ENCODE data around the gene PDXP.

DNA sequence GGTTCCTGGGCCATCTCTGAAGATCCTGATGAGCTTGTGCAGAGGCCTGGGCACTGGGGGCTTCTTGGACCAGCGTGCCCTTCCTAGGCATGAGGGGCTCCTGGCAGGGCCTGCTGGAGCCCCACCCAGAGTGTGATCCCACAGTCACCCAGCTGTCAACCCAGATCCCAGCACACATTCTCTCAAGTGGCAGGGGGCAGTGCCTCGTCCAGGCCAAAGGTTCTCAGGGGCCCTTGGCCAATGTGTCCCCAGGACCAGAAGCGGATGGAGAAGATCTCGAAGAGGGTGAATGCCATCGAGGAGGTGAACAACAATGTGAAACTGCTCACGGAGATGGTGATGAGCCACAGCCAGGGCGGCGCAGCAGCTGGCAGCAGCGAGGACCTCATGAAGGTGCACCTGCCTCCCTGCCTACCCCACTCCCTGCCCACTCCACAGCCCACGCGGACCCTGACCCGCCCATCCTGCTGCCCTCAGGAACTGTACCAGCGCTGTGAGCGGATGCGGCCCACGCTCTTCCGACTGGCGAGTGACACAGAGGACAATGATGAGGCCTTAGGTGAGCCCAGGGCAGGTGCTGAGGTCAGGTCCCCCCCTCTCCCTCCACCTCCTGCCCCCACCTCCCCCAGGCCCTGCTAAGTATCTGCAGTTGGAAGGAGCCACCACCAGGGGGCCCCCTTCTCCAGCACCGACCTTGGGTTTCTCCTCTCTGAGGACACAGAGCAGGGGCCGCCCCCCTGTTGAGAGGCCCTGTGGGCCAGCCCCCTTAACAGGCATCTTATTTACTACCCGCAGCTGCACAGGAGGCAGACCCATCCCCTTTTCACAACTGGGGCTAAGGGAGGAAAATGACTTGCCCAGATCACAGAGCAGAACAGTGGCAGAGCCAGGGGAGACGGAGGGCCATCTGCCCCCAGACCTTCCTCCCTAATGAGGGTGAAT lies 35.2 kb upstream of the PDXP start:
- TF ChIP-seq, protein P1, sequence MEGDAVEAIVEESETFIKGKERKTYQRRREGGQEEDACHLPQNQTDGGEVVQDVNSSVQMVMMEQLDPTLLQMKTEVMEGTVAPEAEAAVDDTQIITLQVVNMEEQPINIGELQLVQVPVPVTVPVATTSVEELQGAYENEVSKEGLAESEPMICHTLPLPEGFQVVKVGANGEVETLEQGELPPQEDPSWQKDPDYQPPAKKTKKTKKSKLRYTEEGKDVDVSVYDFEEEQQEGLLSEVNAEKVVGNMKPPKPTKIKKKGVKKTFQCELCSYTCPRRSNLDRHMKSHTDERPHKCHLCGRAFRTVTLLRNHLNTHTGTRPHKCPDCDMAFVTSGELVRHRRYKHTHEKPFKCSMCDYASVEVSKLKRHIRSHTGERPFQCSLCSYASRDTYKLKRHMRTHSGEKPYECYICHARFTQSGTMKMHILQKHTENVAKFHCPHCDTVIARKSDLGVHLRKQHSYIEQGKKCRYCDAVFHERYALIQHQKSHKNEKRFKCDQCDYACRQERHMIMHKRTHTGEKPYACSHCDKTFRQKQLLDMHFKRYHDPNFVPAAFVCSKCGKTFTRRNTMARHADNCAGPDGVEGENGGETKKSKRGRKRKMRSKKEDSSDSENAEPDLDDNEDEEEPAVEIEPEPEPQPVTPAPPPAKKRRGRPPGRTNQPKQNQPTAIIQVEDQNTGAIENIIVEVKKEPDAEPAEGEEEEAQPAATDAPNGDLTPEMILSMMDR (conservative IDR thresholded peaks at IDR 0.05 in 1 of 2, IDR thresholded peaks at IDR 0.05 in 1 of 2; ENCODE audit: extremely low read depth in 1 of 2, insufficient read depth in 1 of 2, low read depth in 1 of 2, low read length in 2 of 2) = peak; percentile 53 to 78
- TF ChIP-seq EZH2 (IDR thresholded peaks at IDR 0.05; ENCODE audit: borderline replicate concordance, low read length) = no peak

Data from mammary epithelial cell (primary cell).